GM12878 (cell line): ENCODE results near the gene LDB3. TPM values are rescaled to one million over a fixed set of nuclear protein-coding genes. Genes with fewer than 3 reads are reported as not detected.

ENCODE experiments used
- ATAC-seq: fragments of 200-7000 bp; cut with Tn5 transposase; 3 replicates; pipeline ENCODE4 v1.9.1; 2020; ENCODE audit warnings: mild to moderate bottlenecking, moderate library complexity
- BruUV-seq: library from RNA; stranded (reverse); fragments of 400-500 nt; replicated peaks from 2 replicates; lab custom pipeline; 2021; lab: Mats Ljungman, UMichigan
- CTCF ChIA-PET: fragments of 300-600 bp; sonication (Branson Sonifier 250); formaldehyde crosslinking; extraction: SDS; loops from one replicate; lab custom pipeline; 2021; ENCODE audit warnings: inconsistent platforms; lab: Yijun Ruan, JAX
- POLR2A ChIA-PET: fragments of 350-600 bp; formaldehyde crosslinking; extraction: SDS; loops from one replicate; lab custom pipeline; 2021; ENCODE audit warnings: inconsistent platforms; lab: Charles Lee
- RAD21 ChIA-PET: fragments of 300-600 bp; sonication (Branson Sonifier 250); formaldehyde crosslinking; loops from one replicate; lab custom pipeline; 2023; ENCODE audit warnings: antibody characterized with exemption; ENCODE audit not compliant: unreplicated experiment; lab: Charles Lee
- SMC1A ChIA-PET: fragments of 300-600 bp; sonication (Branson Sonifier 250); formaldehyde crosslinking; loops from one replicate; lab custom pipeline; 2023; ENCODE audit not compliant: unreplicated experiment, uncharacterized antibody; lab: Charles Lee
- DNase-seq: peaks from one replicate; pipeline ENCODE4 v3.0.0-alpha.2; 2011; ENCODE audit warnings: low read depth, low spot score
- FAIRE-seq: peaks from 3 replicates; lab custom pipeline; 2011; peaks lifted over from hg19 to GRCh38; lab: Jason Lieb, UNC
- H2AFZ ChIP-seq: 2 replicates; pipeline ENCODE4 v1.6.0; 2011; ENCODE audit warnings: low read depth, low read length, control low read depth; ENCODE audit not compliant: control insufficient read depth
- H3K27ac ChIP-seq: 2 replicates; pipeline ENCODE4 v1.5.1; 2011; ENCODE audit warnings: control low read depth; ENCODE audit not compliant: control insufficient read depth, insufficient read depth
- H3K27me3 ChIP-seq, 2 experiments: replicated peaks in 1 of 2; 2 replicates each; pipeline versions ENCODE4 v1.6.0 to v1.6.1; 2011; ENCODE audit warnings: low read length in 1 of 2; ENCODE audit not compliant: control insufficient read depth in 2 of 2, insufficient read depth in 2 of 2
- H3K36me3 ChIP-seq, 2 experiments: 2 replicates each; pipeline ENCODE4 v1.5.1; 2011; ENCODE audit warnings: low read length in 1 of 2; ENCODE audit not compliant: control insufficient read depth in 2 of 2, insufficient read depth in 2 of 2
- H3K4me1 ChIP-seq: 2 replicates; pipeline ENCODE4 v1.6.1; 2011; ENCODE audit warnings: mild to moderate bottlenecking, low read length, moderate library complexity, mixed read lengths; ENCODE audit not compliant: control insufficient read depth, insufficient read depth
- H3K4me2 ChIP-seq: 2 replicates; pipeline ENCODE4 v1.6.0; 2011; ENCODE audit warnings: control low read depth; ENCODE audit not compliant: control insufficient read depth, insufficient read depth
- H3K4me3 ChIP-seq: fragments of 200-600 bp; sonication (generic); 2 replicates; pipeline ENCODE4 v1.5.1; 2016
- H3K79me2 ChIP-seq: 2 replicates; pipeline ENCODE4 v1.6.0; 2011; ENCODE audit warnings: low read length; ENCODE audit not compliant: control insufficient read depth, insufficient read depth
- H3K9ac ChIP-seq: 2 replicates; pipeline ENCODE4 v1.8.0; 2011; ENCODE audit warnings: low read length, control low read depth, mixed read lengths; ENCODE audit not compliant: control insufficient read depth, insufficient read depth
- H3K9me3 ChIP-seq: replicated peaks from 3 replicates; pipeline ENCODE4 v1.5.1; 2011; ENCODE audit warnings: mild to moderate bottlenecking, low read length; ENCODE audit not compliant: control insufficient read depth, insufficient read depth
- H4K20me1 ChIP-seq: 2 replicates; pipeline ENCODE4 v1.6.0; 2011; ENCODE audit not compliant: control insufficient read depth, insufficient read depth
- CTCF ChIP-seq, 3 experiments: IDR thresholded peaks in 2 of 3; conservative IDR thresholded peaks in 1 of 3; 2 replicates each; pipeline ENCODE4 v1.5.1; 2011; ENCODE audit warnings: low read depth in 3 of 3, low read length in 3 of 3, mild to moderate bottlenecking in 3 of 3, control low read depth in 2 of 3, moderate library complexity in 2 of 3, inconsistent platforms in 1 of 3, mixed read lengths in 1 of 3; ENCODE audit not compliant: control insufficient read depth in 2 of 3, insufficient read depth in 1 of 3; ENCODE audit errors: extremely low read depth in 1 of 3
- LARP7 ChIP-seq: fragments of 450-650 bp; IDR thresholded peaks from 2 replicates; pipeline ENCODE4 v1.6.1; 2017; ENCODE audit warnings: mild to moderate bottlenecking
- WGBS: methylation state at CpG from one replicate; pipeline ENCODE4 v1.1.6; 2016; ENCODE audit warnings: low lambda C conversion rate; ENCODE audit not compliant: insufficient replicate concordance, insufficient coverage; ENCODE audit errors: missing lambda C conversion rate; 5-methylcytosine and 5-hydroxymethylcytosine counted together
- in situ Hi-C: fragments of 300-500 bp; cut with MboI; formaldehyde crosslinking; loops from 9 replicates; pipeline ENCODE4 v1.14.3; 2018; ENCODE audit warnings: mixed read lengths
- intact Hi-C: fragments of 100-400 bp; cut with micrococcal nuclease; formaldehyde crosslinking; loops from one replicate; pipeline ENCODE4 v1.14.2; 2022; ENCODE audit not compliant: unreplicated experiment
- polyA plus RNA-seq, 11 experiments: library from polyadenylated mRNA; depleted of rRNA in 4 of 11; unstranded in 6 of 11; stranded (reverse) in 5 of 11; fragments of >200 nt; fragmentation: Nextera tagmentation in 4 of 11; fragmentation: Illumina TruSeq in 1 of 11; extraction: Ambion mirVana in 4 of 11; extraction: Trizol in 1 of 11; gene quantifications; 1 replicate in 1 of 11; 2 replicates in 10 of 11; pipeline versions ENCODE4 v1.2.1 to v1.2.3, GENCODE V29; 2011 to 2016; ENCODE audit warnings: inconsistent platforms in 2 of 11, missing spikeins in 2 of 11, low read depth in 1 of 11
- total RNA-seq, 4 experiments: library from RNA; depleted of rRNA in 3 of 4; stranded (reverse); fragments of >200 nt in 3 of 4; fragmentation: Illumina TruSeq in 1 of 4; extraction: Trizol in 1 of 4; gene quantifications; 2 replicates each; pipeline versions ENCODE4 v1.2.1 to v1.2.3, GENCODE V29; 2013 to 2021

Gene LDB3
- total and polyA plus RNA-seq, 10 of the 15 experiments (the other 5 are each of a cell fraction or from before 2014, with no cell fraction given): 0.02 to 0.07 (median 0.04) TPM; not detected in 1

- Histone ChIP-seq H3K27ac (0 out of 2 replicates have a peak overlapping the region, but pooled peaks have one; percentile 9), H3K4me3 (peak overlapping the region; percentile 20; the same call in 1 of the 2 replicates), H4K20me1 (no peaks in the 10 kb centered on the region), H3K9ac (no peak overlapping the region), H3K79me2 (no peaks in the 10 kb centered on the region), H3K27me3 (peaks cover 0 to 2% of the 10 kb centered on the region in 2 experiments; a peak in 1 of 4 replicates), H2AFZ (peak overlapping the region; percentile 59), H3K4me1 (peaks cover 18% of the 10 kb centered on the region), H3K4me2 (peak overlapping the region; percentile 90), H3K36me3 (no peaks in the 10 kb centered on the region), H3K9me3 (no peaks in the 10 kb centered on the region; the same call in 2 of the 3 replicates)
- RAD21 ChIA-PET: interaction anchor here (0.6 to 2.6 kb wide), 9 partner anchors 14 to 318 kb away, joined by 3 to 17 read pairs (median 3); no protein-coding TSS in a partner anchor
- in situ Hi-C loops: no loop called here
- no peak for TF ChIP-seq LARP7
- peak; percentile 4 to 30 (median 10); a peak in 4 of 6 replicates for TF ChIP-seq CTCF (IDR thresholded peaks at IDR 0.05 in 2 of 3, conservative IDR thresholded peaks at IDR 0.05 in 1 of 3; ENCODE audit: control insufficient read depth in 2 of 3, extremely low read depth in 1 of 3, insufficient read depth in 1 of 3, low read depth in 3 of 3, low read length in 3 of 3)
- no peak for DNase-seq
- POLR2A ChIA-PET: interaction anchor here (0.9 to 2.3 kb wide), 2 partner anchors 240 to 242 kb away, joined by 3 to 7 read pairs; no protein-coding TSS in a partner anchor
- CTCF ChIA-PET: interaction anchor here (0.8 to 3.7 kb wide), 19 partner anchors 13 to 298 kb away, joined by 3 to 17 read pairs (median 3); partner anchors contain the start of gene LDB3
- peak; percentile 38 for ATAC-seq
- SMC1A ChIA-PET: interaction anchor here (0.7 to 3.1 kb wide), 14 partner anchors 10 to 256 kb away, joined by 3 to 17 read pairs (median 4); partner anchors contain the start of gene LDB3
- no peak for FAIRE-seq
- intact Hi-C loops: no loop called here
- WGBS: 30% methylated on average over 5 of the region's 5 CpGs
- BruUV-seq: no TSS peak
Measured at GRCh38 chr10:86642499-86642898, 25.8 kb upstream of the LDB3 start.
